Neural cell (in vitro differentiated cells): ENCODE data around the gene PUSL1. TPM values are rescaled to one million over a fixed set of nuclear protein-coding genes. Genes with fewer than 3 reads are reported as not detected.

Experiments
- H2AFZ ChIP-seq: fragments of 200-600, 300-800 bp; sonication (generic), shearing (Covaris generic); 2 replicates; pipeline ENCODE4 v1.6.0; 2014; ENCODE audit warnings: low read depth, mild to moderate bottlenecking, antibody characterized with exemption, low read length, moderate library complexity
- H3F3A ChIP-seq: fragments of 200-600 bp; shearing (Covaris generic); 2 replicates; pipeline ENCODE4 v1.6.1; 2016; ENCODE audit warnings: mild to moderate bottlenecking, moderate library complexity, mixed read lengths, antibody characterized with exemption, low read length; ENCODE audit not compliant: insufficient read depth, poor library complexity, severe bottlenecking
- H3K27ac ChIP-seq: fragments of 200-600, 300-800 bp; sonication (generic), shearing (Covaris generic); 2 replicates; pipeline ENCODE4 v1.5.1; 2014; ENCODE audit warnings: mild to moderate bottlenecking, low read length, moderate library complexity
- H3K27me3 ChIP-seq: fragments of 300-800, 200-600 bp; sonication (generic), shearing (Covaris generic); 2 replicates; pipeline ENCODE4 v1.6.0; 2014; ENCODE audit warnings: mild to moderate bottlenecking, low read depth, low read length, moderate library complexity; ENCODE audit not compliant: insufficient read depth
- H3K36me3 ChIP-seq: fragments of 300-800, 200-600 bp; sonication (generic), shearing (Covaris generic); 2 replicates; pipeline ENCODE4 v1.5.1; 2014; ENCODE audit warnings: mild to moderate bottlenecking, antibody characterized with exemption, low read length, moderate library complexity; ENCODE audit not compliant: insufficient read depth
- H3K4me2 ChIP-seq: fragments of 300-800, 200-600 bp; sonication (generic), shearing (Covaris generic); 2 replicates; pipeline ENCODE4 v1.6.0; 2014; ENCODE audit warnings: mild to moderate bottlenecking, low read length
- H3K4me3 ChIP-seq: fragments of 300-800, 200-600 bp; sonication (generic), shearing (Covaris generic); 2 replicates; pipeline ENCODE4 v1.5.1; 2014; ENCODE audit warnings: mild to moderate bottlenecking, low read length, moderate library complexity
- H3K79me2 ChIP-seq: fragments of 200-600 bp; shearing (Covaris generic); replicated peaks from 2 replicates; pipeline ENCODE4 v1.6.0; 2014; ENCODE audit warnings: mild to moderate bottlenecking, low read length, moderate library complexity; ENCODE audit not compliant: insufficient read depth
- H3K9ac ChIP-seq: fragments of 300-800, 200-600 bp; sonication (generic), shearing (Covaris generic); 2 replicates; pipeline ENCODE4 v1.6.1; 2016; ENCODE audit warnings: mild to moderate bottlenecking, low read length, mixed read lengths
- H3K9me2 ChIP-seq: fragments of 200-600 bp; shearing (Covaris generic); 2 replicates; pipeline ENCODE4 v1.6.1; 2016; ENCODE audit warnings: mild to moderate bottlenecking, low read length, mixed read lengths; ENCODE audit not compliant: insufficient read depth
- H3K9me3 ChIP-seq: fragments of 200-600, 300-800 bp; sonication (generic), shearing (Covaris generic); 2 replicates; pipeline ENCODE4 v1.6.1; 2016; ENCODE audit warnings: mild to moderate bottlenecking, mixed run types, low read length, moderate library complexity, mixed read lengths
- H4K20me1 ChIP-seq: fragments of 200-600 bp; shearing (Covaris generic); 2 replicates; pipeline ENCODE4 v1.6.1; 2016; ENCODE audit warnings: mild to moderate bottlenecking, mixed run types; ENCODE audit not compliant: insufficient read depth
- EP300 ChIP-seq: fragments of 450-650 bp; conservative IDR thresholded peaks from 2 replicates; pipeline ENCODE4 v1.6.1; 2014; ENCODE audit warnings: antibody characterized with exemption, mild to moderate bottlenecking, moderate library complexity; ENCODE audit not compliant: poor library complexity, severe bottlenecking
- EZH2 ChIP-seq: fragments of 200-600, 300-800 bp; shearing (Covaris generic), sonication (generic); IDR thresholded peaks from 2 replicates; pipeline ENCODE4 v1.6.1; 2014; ENCODE audit warnings: antibody characterized with exemption, low read length, borderline replicate concordance, mild to moderate bottlenecking; ENCODE audit not compliant: insufficient read depth, poor library complexity, severe bottlenecking
- MXI1 ChIP-seq: fragments of 450-650 bp; conservative IDR thresholded peaks from 2 replicates; pipeline ENCODE4 v1.6.1; 2014; ENCODE audit warnings: antibody characterized with exemption, mild to moderate bottlenecking; ENCODE audit not compliant: poor library complexity, severe bottlenecking
- POLR2AphosphoS5 ChIP-seq: IDR thresholded peaks from 2 replicates; pipeline ENCODE4 v1.6.1; 2012
- RAD21 ChIP-seq: fragments of 450-650 bp; conservative IDR thresholded peaks from 2 replicates; pipeline ENCODE4 v1.6.1; 2014; ENCODE audit warnings: antibody characterized with exemption, mild to moderate bottlenecking, moderate library complexity
- SMC3 ChIP-seq: fragments of 450-650 bp; conservative IDR thresholded peaks from 2 replicates; pipeline ENCODE4 v1.6.1; 2014; ENCODE audit warnings: antibody characterized with exemption, mild to moderate bottlenecking, moderate library complexity; ENCODE audit not compliant: poor library complexity
- TAF1 ChIP-seq: IDR thresholded peaks from 2 replicates; pipeline ENCODE4 v1.6.1; 2012; ENCODE audit warnings: low read depth
- polyA plus RNA-seq: library from polyadenylated mRNA; depleted of rRNA; stranded (reverse); fragments of >200 nt; gene quantifications from 2 replicates; pipeline ENCODE4 v1.2.3, GENCODE V29; 2014
- TF ChIP-seq, protein P1 (sequence below): fragments of 450-650 bp; IDR thresholded peaks from 2 replicates; pipeline ENCODE4 v1.5.1; 2014; ENCODE audit warnings: antibody characterized with exemption, mild to moderate bottlenecking, moderate library complexity; ENCODE audit not compliant: poor library complexity, severe bottlenecking
- TF ChIP-seq, protein P2 (sequence below): IDR thresholded peaks from 2 replicates; pipeline ENCODE4 v1.6.1; 2012; ENCODE audit warnings: borderline replicate concordance

PUSL1 gene
- polyA plus RNA-seq, 1 donor from 2014 or later, result 25.0 TPM

DNA sequence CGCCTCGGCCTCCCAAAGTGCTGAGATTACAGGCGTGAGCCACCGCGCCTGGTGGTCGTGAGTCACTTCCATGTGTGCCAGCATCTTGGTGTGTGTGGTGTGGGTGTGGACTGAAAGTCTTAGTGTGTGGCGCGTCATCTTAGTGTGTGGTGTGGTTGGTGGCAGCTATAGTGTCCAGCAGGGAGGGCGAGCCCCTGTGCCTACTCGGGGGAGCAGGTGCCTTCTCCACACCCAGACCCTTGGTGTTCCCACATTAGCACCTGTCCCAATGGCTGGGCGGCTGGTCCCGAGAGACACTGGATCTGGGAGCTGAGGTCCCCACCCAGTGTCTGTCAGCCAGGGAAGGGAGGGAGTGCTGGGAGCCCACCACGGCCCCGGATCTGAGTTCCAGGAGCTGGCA lies 25.4 kb upstream of the PUSL1 start:
- Histone ChIP-seq H4K20me1 (no peaks in the 10 kb centered on the region), H3K9me2 (no peaks in the 10 kb centered on the region), H3K9me3 (no peaks in the 10 kb centered on the region), H2AFZ (no peak overlapping the region), H3K36me3 (no peaks in the 10 kb centered on the region), H3F3A (no peaks in the 10 kb centered on the region), H3K4me2 (no peak overlapping the region), H3K79me2 (no peaks in the 10 kb centered on the region), H3K27me3 (no peaks in the 10 kb centered on the region), H3K27ac (no peak overlapping the region), H3K4me3 (no peak overlapping the region), H3K9ac (no peak overlapping the region)
- no peak for TF ChIP-seq MXI1
- TF ChIP-seq, protein P1, sequence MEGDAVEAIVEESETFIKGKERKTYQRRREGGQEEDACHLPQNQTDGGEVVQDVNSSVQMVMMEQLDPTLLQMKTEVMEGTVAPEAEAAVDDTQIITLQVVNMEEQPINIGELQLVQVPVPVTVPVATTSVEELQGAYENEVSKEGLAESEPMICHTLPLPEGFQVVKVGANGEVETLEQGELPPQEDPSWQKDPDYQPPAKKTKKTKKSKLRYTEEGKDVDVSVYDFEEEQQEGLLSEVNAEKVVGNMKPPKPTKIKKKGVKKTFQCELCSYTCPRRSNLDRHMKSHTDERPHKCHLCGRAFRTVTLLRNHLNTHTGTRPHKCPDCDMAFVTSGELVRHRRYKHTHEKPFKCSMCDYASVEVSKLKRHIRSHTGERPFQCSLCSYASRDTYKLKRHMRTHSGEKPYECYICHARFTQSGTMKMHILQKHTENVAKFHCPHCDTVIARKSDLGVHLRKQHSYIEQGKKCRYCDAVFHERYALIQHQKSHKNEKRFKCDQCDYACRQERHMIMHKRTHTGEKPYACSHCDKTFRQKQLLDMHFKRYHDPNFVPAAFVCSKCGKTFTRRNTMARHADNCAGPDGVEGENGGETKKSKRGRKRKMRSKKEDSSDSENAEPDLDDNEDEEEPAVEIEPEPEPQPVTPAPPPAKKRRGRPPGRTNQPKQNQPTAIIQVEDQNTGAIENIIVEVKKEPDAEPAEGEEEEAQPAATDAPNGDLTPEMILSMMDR, result no peak
- TF ChIP-seq POLR2AphosphoS5, result no peak
- no peak for TF ChIP-seq EP300
- TF ChIP-seq, protein P2, sequence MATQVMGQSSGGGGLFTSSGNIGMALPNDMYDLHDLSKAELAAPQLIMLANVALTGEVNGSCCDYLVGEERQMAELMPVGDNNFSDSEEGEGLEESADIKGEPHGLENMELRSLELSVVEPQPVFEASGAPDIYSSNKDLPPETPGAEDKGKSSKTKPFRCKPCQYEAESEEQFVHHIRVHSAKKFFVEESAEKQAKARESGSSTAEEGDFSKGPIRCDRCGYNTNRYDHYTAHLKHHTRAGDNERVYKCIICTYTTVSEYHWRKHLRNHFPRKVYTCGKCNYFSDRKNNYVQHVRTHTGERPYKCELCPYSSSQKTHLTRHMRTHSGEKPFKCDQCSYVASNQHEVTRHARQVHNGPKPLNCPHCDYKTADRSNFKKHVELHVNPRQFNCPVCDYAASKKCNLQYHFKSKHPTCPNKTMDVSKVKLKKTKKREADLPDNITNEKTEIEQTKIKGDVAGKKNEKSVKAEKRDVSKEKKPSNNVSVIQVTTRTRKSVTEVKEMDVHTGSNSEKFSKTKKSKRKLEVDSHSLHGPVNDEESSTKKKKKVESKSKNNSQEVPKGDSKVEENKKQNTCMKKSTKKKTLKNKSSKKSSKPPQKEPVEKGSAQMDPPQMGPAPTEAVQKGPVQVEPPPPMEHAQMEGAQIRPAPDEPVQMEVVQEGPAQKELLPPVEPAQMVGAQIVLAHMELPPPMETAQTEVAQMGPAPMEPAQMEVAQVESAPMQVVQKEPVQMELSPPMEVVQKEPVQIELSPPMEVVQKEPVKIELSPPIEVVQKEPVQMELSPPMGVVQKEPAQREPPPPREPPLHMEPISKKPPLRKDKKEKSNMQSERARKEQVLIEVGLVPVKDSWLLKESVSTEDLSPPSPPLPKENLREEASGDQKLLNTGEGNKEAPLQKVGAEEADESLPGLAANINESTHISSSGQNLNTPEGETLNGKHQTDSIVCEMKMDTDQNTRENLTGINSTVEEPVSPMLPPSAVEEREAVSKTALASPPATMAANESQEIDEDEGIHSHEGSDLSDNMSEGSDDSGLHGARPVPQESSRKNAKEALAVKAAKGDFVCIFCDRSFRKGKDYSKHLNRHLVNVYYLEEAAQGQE, result no peak
- no peak for TF ChIP-seq SMC3
- no peak for TF ChIP-seq TAF1
- no peak for TF ChIP-seq EZH2
- TF ChIP-seq RAD21, result no peak

DNA sequence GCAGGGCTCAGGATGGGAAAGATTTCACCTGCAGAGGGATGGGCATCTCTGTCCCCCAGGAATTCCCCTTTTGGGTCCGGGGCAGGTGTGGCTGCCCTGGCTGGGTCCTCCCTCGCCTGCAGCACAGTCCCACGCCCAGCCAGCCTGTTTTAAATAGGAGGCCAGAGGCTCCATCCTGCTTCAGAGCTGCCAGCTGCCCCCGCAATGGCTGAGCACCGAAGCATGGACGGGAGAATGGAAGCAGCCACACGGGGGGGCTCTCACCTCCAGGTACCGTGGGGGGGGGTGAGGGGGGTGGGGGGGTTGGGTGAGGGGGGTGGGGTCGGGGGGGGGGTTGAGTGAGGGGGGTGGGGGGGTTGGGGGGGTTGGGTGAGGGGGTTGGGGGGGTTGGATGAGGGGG lies 24.6 kb upstream of the PUSL1 start:
- Histone ChIP-seq H3K4me2 (no peak overlapping the region), H3K79me2 (no peaks in the 10 kb centered on the region), H3K9me3 (no peaks in the 10 kb centered on the region), H3K9ac (no peak overlapping the region), H3K27me3 (no peaks in the 10 kb centered on the region), H4K20me1 (no peaks in the 10 kb centered on the region), H3K27ac (no peak overlapping the region), H3K36me3 (no peaks in the 10 kb centered on the region), H3F3A (no peaks in the 10 kb centered on the region), H3K9me2 (no peaks in the 10 kb centered on the region), H2AFZ (no peak overlapping the region), H3K4me3 (no peak overlapping the region)
- no peak for TF ChIP-seq POLR2AphosphoS5
- TF ChIP-seq EZH2, result no peak
- no peak for TF ChIP-seq RAD21
- TF ChIP-seq, protein P1, result no peak
- TF ChIP-seq SMC3, result no peak
- TF ChIP-seq, protein P2, result no peak
- TF ChIP-seq MXI1, result no peak
- no peak for TF ChIP-seq TAF1
